Measurements from ENCODE around the gene OGFOD3.

The OGFOD3 gene

GRCh38 chr17:82346342-82347300 is 71.8 kb downstream of the OGFOD3 start:
- H3K4me1 ChIP-seq (ENCODE audit: insufficient read depth, poor library complexity, severe bottlenecking) = no peaks in the 10 kb centered on the region
- no peaks in the 10 kb centered on the region for H3K27me3 ChIP-seq (ENCODE audit: insufficient read depth, poor library complexity, severe bottlenecking)
- ATAC-seq (ENCODE audit: low read depth) = no peak
- DNase-seq (ENCODE audit: low spot score) = no peak
- TF ChIP-seq CTCF (IDR thresholded peaks at IDR 0.05; ENCODE audit: poor library complexity, severe bottlenecking) = no peak
- H3K27ac ChIP-seq (ENCODE audit: poor library complexity, severe bottlenecking) = no peak overlapping the region
- H3K4me3 ChIP-seq (ENCODE audit: severe bottlenecking) = no peak overlapping the region
- H3K36me3 ChIP-seq (ENCODE audit: low read depth) = no peaks in the 10 kb centered on the region
- H3K9me3 ChIP-seq (ENCODE audit: severe bottlenecking) = no peaks in the 10 kb centered on the region

GRCh38 chr17:82345151-82345976 is 73.0 kb downstream of the OGFOD3 start:
- H3K27ac ChIP-seq (ENCODE audit: poor library complexity, severe bottlenecking) = no peak overlapping the region
- H3K4me3 ChIP-seq (ENCODE audit: severe bottlenecking) = no peak overlapping the region
- no peaks in the 10 kb centered on the region for H3K36me3 ChIP-seq (ENCODE audit: low read depth)
- DNase-seq (ENCODE audit: low spot score) (peak; percentile 61), ATAC-seq (ENCODE audit: low read depth) (no peak; the same call in 2 of the 3 replicates)
- H3K4me1 ChIP-seq (ENCODE audit: insufficient read depth, poor library complexity, severe bottlenecking) = no peaks in the 10 kb centered on the region
- no peaks in the 10 kb centered on the region for H3K27me3 ChIP-seq (ENCODE audit: insufficient read depth, poor library complexity, severe bottlenecking)
- TF ChIP-seq CTCF (IDR thresholded peaks at IDR 0.05; ENCODE audit: poor library complexity, severe bottlenecking) = no peak
- H3K9me3 ChIP-seq (ENCODE audit: severe bottlenecking) = no peaks in the 10 kb centered on the region

GRCh38 chr17:82344175-82344907 is 74.0 kb downstream of the OGFOD3 start:
- Histone ChIP-seq H3K27ac (ENCODE audit: poor library complexity, severe bottlenecking) (no peak overlapping the region), H3K27me3 (ENCODE audit: insufficient read depth, poor library complexity, severe bottlenecking) (no peaks in the 10 kb centered on the region), H3K9me3 (ENCODE audit: severe bottlenecking) (no peaks in the 10 kb centered on the region), H3K4me3 (ENCODE audit: severe bottlenecking) (no peak overlapping the region), H3K4me1 (ENCODE audit: insufficient read depth, poor library complexity, severe bottlenecking) (peaks cover 2% of the 10 kb centered on the region), H3K36me3 (ENCODE audit: low read depth) (no peaks in the 10 kb centered on the region)
- no peak for TF ChIP-seq CTCF (IDR thresholded peaks at IDR 0.05; ENCODE audit: poor library complexity, severe bottlenecking)
- DNase-seq (ENCODE audit: low spot score) (peak; percentile 63), ATAC-seq (ENCODE audit: low read depth) (no peak)

GRCh38 chr17:82343560-82343959 is 74.8 kb downstream of the OGFOD3 start:
- no peak for TF ChIP-seq CTCF (IDR thresholded peaks at IDR 0.05; ENCODE audit: poor library complexity, severe bottlenecking)
- H3K9me3 ChIP-seq (ENCODE audit: severe bottlenecking) = no peaks in the 10 kb centered on the region
- H3K27ac ChIP-seq (ENCODE audit: poor library complexity, severe bottlenecking) = no peak overlapping the region
- H3K36me3 ChIP-seq (ENCODE audit: low read depth) = no peaks in the 10 kb centered on the region
- ATAC-seq (ENCODE audit: low read depth) = no peak
- no peak overlapping the region for H3K4me3 ChIP-seq (ENCODE audit: severe bottlenecking)
- H3K4me1 ChIP-seq (ENCODE audit: insufficient read depth, poor library complexity, severe bottlenecking) = peaks cover 8% of the 10 kb centered on the region
- H3K27me3 ChIP-seq (ENCODE audit: insufficient read depth, poor library complexity, severe bottlenecking) = no peaks in the 10 kb centered on the region
- DNase-seq (ENCODE audit: low spot score) = no peak
